ENCODE results near the gene MAP7. TPM values are rescaled to one million over a fixed set of nuclear protein-coding genes. Genes with fewer than 3 reads are reported as not detected.

Gene MAP7
- total and polyA plus RNA-seq, 9 of the 15 experiments (the other 6 are each of a cell fraction or from before 2014, with no cell fraction given), result 0.76 to 7.7 (median 3.9) TPM

- TF ChIP-seq, protein P1, sequence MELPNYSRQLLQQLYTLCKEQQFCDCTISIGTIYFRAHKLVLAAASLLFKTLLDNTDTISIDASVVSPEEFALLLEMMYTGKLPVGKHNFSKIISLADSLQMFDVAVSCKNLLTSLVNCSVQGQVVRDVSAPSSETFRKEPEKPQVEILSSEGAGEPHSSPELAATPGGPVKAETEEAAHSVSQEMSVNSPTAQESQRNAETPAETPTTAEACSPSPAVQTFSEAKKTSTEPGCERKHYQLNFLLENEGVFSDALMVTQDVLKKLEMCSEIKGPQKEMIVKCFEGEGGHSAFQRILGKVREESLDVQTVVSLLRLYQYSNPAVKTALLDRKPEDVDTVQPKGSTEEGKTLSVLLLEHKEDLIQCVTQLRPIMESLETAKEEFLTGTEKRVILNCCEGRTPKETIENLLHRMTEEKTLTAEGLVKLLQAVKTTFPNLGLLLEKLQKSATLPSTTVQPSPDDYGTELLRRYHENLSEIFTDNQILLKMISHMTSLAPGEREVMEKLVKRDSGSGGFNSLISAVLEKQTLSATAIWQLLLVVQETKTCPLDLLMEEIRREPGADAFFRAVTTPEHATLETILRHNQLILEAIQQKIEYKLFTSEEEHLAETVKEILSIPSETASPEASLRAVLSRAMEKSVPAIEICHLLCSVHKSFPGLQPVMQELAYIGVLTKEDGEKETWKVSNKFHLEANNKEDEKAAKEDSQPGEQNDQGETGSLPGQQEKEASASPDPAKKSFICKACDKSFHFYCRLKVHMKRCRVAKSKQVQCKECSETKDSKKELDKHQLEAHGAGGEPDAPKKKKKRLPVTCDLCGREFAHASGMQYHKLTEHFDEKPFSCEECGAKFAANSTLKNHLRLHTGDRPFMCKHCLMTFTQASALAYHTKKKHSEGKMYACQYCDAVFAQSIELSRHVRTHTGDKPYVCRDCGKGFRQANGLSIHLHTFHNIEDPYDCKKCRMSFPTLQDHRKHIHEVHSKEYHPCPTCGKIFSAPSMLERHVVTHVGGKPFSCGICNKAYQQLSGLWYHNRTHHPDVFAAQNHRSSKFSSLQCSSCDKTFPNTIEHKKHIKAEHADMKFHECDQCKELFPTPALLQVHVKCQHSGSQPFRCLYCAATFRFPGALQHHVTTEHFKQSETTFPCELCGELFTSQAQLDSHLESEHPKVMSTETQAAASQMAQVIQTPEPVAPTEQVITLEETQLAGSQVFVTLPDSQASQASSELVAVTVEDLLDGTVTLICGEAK (IDR thresholded peaks at IDR 0.05), result no peak
- TF ChIP-seq, protein P1 (CRISPR knock-in tag; IDR thresholded peaks at IDR 0.05), result no peak
- TF ChIP-seq ARID2 (IDR thresholded peaks at IDR 0.05) (no peak), CBX8 (IDR thresholded peaks at IDR 0.05; ENCODE audit: borderline replicate concordance, extremely low read depth, low read depth, low read length, poor library complexity, severe bottlenecking) (no peak), VEZF1 (CRISPR knock-in tag; IDR thresholded peaks at IDR 0.05) (peak; percentile 33; the same call in 1 of the 2 replicates), PHF21A (IDR thresholded peaks at IDR 0.05; ENCODE audit: borderline replicate concordance, low read depth) (no peak), ZBTB9 (CRISPR knock-in tag; IDR thresholded peaks at IDR 0.05) (no peak), ZC3H4 (CRISPR knock-in tag; IDR thresholded peaks at IDR 0.05; ENCODE audit: borderline replicate concordance) (no peak)
- TF ChIP-seq, protein P2, sequence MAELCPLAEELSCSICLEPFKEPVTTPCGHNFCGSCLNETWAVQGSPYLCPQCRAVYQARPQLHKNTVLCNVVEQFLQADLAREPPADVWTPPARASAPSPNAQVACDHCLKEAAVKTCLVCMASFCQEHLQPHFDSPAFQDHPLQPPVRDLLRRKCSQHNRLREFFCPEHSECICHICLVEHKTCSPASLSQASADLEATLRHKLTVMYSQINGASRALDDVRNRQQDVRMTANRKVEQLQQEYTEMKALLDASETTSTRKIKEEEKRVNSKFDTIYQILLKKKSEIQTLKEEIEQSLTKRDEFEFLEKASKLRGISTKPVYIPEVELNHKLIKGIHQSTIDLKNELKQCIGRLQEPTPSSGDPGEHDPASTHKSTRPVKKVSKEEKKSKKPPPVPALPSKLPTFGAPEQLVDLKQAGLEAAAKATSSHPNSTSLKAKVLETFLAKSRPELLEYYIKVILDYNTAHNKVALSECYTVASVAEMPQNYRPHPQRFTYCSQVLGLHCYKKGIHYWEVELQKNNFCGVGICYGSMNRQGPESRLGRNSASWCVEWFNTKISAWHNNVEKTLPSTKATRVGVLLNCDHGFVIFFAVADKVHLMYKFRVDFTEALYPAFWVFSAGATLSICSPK (IDR thresholded peaks at IDR 0.05; ENCODE audit: borderline replicate concordance), result no peak
- TF ChIP-seq, protein P3, sequence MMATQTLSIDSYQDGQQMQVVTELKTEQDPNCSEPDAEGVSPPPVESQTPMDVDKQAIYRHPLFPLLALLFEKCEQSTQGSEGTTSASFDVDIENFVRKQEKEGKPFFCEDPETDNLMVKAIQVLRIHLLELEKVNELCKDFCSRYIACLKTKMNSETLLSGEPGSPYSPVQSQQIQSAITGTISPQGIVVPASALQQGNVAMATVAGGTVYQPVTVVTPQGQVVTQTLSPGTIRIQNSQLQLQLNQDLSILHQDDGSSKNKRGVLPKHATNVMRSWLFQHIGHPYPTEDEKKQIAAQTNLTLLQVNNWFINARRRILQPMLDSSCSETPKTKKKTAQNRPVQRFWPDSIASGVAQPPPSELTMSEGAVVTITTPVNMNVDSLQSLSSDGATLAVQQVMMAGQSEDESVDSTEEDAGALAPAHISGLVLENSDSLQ (IDR thresholded peaks at IDR 0.05), result 0 out of 2 replicates have a peak, but pooled peaks have one; percentile 16
These were observed 43.7 kb upstream of the MAP7 start (continued) for GRCh38 chr6:136593748-136594490.
